Neural cell (in vitro differentiated cells): ENCODE data around the gene UNC5B. TPM values are rescaled to one million over a fixed set of nuclear protein-coding genes. Genes with fewer than 3 reads are reported as not detected.

Experiments used
- H2AFZ ChIP-seq: fragments of 200-600, 300-800 bp; sonication (generic), shearing (Covaris generic); 2 replicates; pipeline ENCODE4 v1.6.0; 2014; ENCODE audit warnings: low read depth, mild to moderate bottlenecking, antibody characterized with exemption, low read length, moderate library complexity
- H3F3A ChIP-seq: fragments of 200-600 bp; shearing (Covaris generic); 2 replicates; pipeline ENCODE4 v1.6.1; 2016; ENCODE audit warnings: mild to moderate bottlenecking, moderate library complexity, mixed read lengths, antibody characterized with exemption, low read length; ENCODE audit not compliant: insufficient read depth, poor library complexity, severe bottlenecking
- H3K27ac ChIP-seq: fragments of 200-600, 300-800 bp; sonication (generic), shearing (Covaris generic); 2 replicates; pipeline ENCODE4 v1.5.1; 2014; ENCODE audit warnings: mild to moderate bottlenecking, low read length, moderate library complexity
- H3K27me3 ChIP-seq: fragments of 300-800, 200-600 bp; sonication (generic), shearing (Covaris generic); 2 replicates; pipeline ENCODE4 v1.6.0; 2014; ENCODE audit warnings: mild to moderate bottlenecking, low read depth, low read length, moderate library complexity; ENCODE audit not compliant: insufficient read depth
- H3K36me3 ChIP-seq: fragments of 300-800, 200-600 bp; sonication (generic), shearing (Covaris generic); 2 replicates; pipeline ENCODE4 v1.5.1; 2014; ENCODE audit warnings: mild to moderate bottlenecking, antibody characterized with exemption, low read length, moderate library complexity; ENCODE audit not compliant: insufficient read depth
- H3K4me2 ChIP-seq: fragments of 300-800, 200-600 bp; sonication (generic), shearing (Covaris generic); 2 replicates; pipeline ENCODE4 v1.6.0; 2014; ENCODE audit warnings: mild to moderate bottlenecking, low read length
- H3K4me3 ChIP-seq: fragments of 300-800, 200-600 bp; sonication (generic), shearing (Covaris generic); 2 replicates; pipeline ENCODE4 v1.5.1; 2014; ENCODE audit warnings: mild to moderate bottlenecking, low read length, moderate library complexity
- H3K79me2 ChIP-seq: fragments of 200-600 bp; shearing (Covaris generic); replicated peaks from 2 replicates; pipeline ENCODE4 v1.6.0; 2014; ENCODE audit warnings: mild to moderate bottlenecking, low read length, moderate library complexity; ENCODE audit not compliant: insufficient read depth
- H3K9ac ChIP-seq: fragments of 300-800, 200-600 bp; sonication (generic), shearing (Covaris generic); 2 replicates; pipeline ENCODE4 v1.6.1; 2016; ENCODE audit warnings: mild to moderate bottlenecking, low read length, mixed read lengths
- H3K9me2 ChIP-seq: fragments of 200-600 bp; shearing (Covaris generic); 2 replicates; pipeline ENCODE4 v1.6.1; 2016; ENCODE audit warnings: mild to moderate bottlenecking, low read length, mixed read lengths; ENCODE audit not compliant: insufficient read depth
- H3K9me3 ChIP-seq: fragments of 200-600, 300-800 bp; sonication (generic), shearing (Covaris generic); 2 replicates; pipeline ENCODE4 v1.6.1; 2016; ENCODE audit warnings: mild to moderate bottlenecking, mixed run types, low read length, moderate library complexity, mixed read lengths
- H4K20me1 ChIP-seq: fragments of 200-600 bp; shearing (Covaris generic); 2 replicates; pipeline ENCODE4 v1.6.1; 2016; ENCODE audit warnings: mild to moderate bottlenecking, mixed run types; ENCODE audit not compliant: insufficient read depth
- CTCF ChIP-seq: fragments of 450-650 bp; IDR thresholded peaks from 2 replicates; pipeline ENCODE4 v1.5.1; 2014; ENCODE audit warnings: antibody characterized with exemption, mild to moderate bottlenecking, moderate library complexity; ENCODE audit not compliant: poor library complexity, severe bottlenecking
- EP300 ChIP-seq: fragments of 450-650 bp; conservative IDR thresholded peaks from 2 replicates; pipeline ENCODE4 v1.6.1; 2014; ENCODE audit warnings: antibody characterized with exemption, mild to moderate bottlenecking, moderate library complexity; ENCODE audit not compliant: poor library complexity, severe bottlenecking
- EZH2 ChIP-seq: fragments of 200-600, 300-800 bp; shearing (Covaris generic), sonication (generic); IDR thresholded peaks from 2 replicates; pipeline ENCODE4 v1.6.1; 2014; ENCODE audit warnings: antibody characterized with exemption, low read length, borderline replicate concordance, mild to moderate bottlenecking; ENCODE audit not compliant: insufficient read depth, poor library complexity, severe bottlenecking
- MXI1 ChIP-seq: fragments of 450-650 bp; conservative IDR thresholded peaks from 2 replicates; pipeline ENCODE4 v1.6.1; 2014; ENCODE audit warnings: antibody characterized with exemption, mild to moderate bottlenecking; ENCODE audit not compliant: poor library complexity, severe bottlenecking
- POLR2AphosphoS5 ChIP-seq: IDR thresholded peaks from 2 replicates; pipeline ENCODE4 v1.6.1; 2012
- RAD21 ChIP-seq: fragments of 450-650 bp; conservative IDR thresholded peaks from 2 replicates; pipeline ENCODE4 v1.6.1; 2014; ENCODE audit warnings: antibody characterized with exemption, mild to moderate bottlenecking, moderate library complexity
- REST ChIP-seq: IDR thresholded peaks from 2 replicates; pipeline ENCODE4 v1.6.1; 2012; ENCODE audit warnings: borderline replicate concordance
- SMC3 ChIP-seq: fragments of 450-650 bp; conservative IDR thresholded peaks from 2 replicates; pipeline ENCODE4 v1.6.1; 2014; ENCODE audit warnings: antibody characterized with exemption, mild to moderate bottlenecking, moderate library complexity; ENCODE audit not compliant: poor library complexity
- TAF1 ChIP-seq: IDR thresholded peaks from 2 replicates; pipeline ENCODE4 v1.6.1; 2012; ENCODE audit warnings: low read depth
- polyA plus RNA-seq: library from polyadenylated mRNA; depleted of rRNA; stranded (reverse); fragments of >200 nt; gene quantifications from 2 replicates; pipeline ENCODE4 v1.2.3, GENCODE V29; 2014

Gene UNC5B
- polyA plus RNA-seq, 1 donor from 2014 or later = 2.0 TPM

GRCh38 chr10:71211775-71212317 lies 524 bp upstream of the UNC5B start:
- H3K4me2 ChIP-seq = peak overlapping the region; percentile 59
- H3K4me3 ChIP-seq = peak overlapping the region; percentile 84
- H3K36me3 ChIP-seq = no peaks in the 10 kb centered on the region
- H3K27me3 ChIP-seq = peaks cover 48% of the 10 kb centered on the region
- H3K27ac ChIP-seq = no peak overlapping the region
- peaks cover 7% of the 10 kb centered on the region for H3F3A ChIP-seq
- peak overlapping the region; percentile 50 for H3K9ac ChIP-seq
- no peaks in the 10 kb centered on the region for H4K20me1 ChIP-seq
- TF ChIP-seq EZH2 = no peak
- no peak for TF ChIP-seq SMC3
- no peak for TF ChIP-seq TAF1
- no peak for TF ChIP-seq MXI1
- TF ChIP-seq RAD21 = no peak
- TF ChIP-seq EP300 = no peak
- TF ChIP-seq REST = no peak
- TF ChIP-seq CTCF = no peak
- no peak for TF ChIP-seq POLR2AphosphoS5
- peak overlapping the region; percentile 1 for H2AFZ ChIP-seq
- H3K9me2 ChIP-seq = no peaks in the 10 kb centered on the region
- no peaks in the 10 kb centered on the region for H3K79me2 ChIP-seq
- H3K9me3 ChIP-seq = no peaks in the 10 kb centered on the region

GRCh38 chr10:71213127-71213621 lies 804 bp downstream of the UNC5B start:
- peak overlapping the region; percentile 84 for H3K4me3 ChIP-seq
- no peaks in the 10 kb centered on the region for H3K9me3 ChIP-seq
- H3K27ac ChIP-seq = no peak overlapping the region
- no peaks in the 10 kb centered on the region for H3K9me2 ChIP-seq
- H3K9ac ChIP-seq = peak overlapping the region; percentile 55
- H2AFZ ChIP-seq = peak overlapping the region; percentile 42
- peak overlapping the region; percentile 84 for H3K4me2 ChIP-seq
- H4K20me1 ChIP-seq = no peaks in the 10 kb centered on the region
- no peaks in the 10 kb centered on the region for H3K79me2 ChIP-seq
- no peaks in the 10 kb centered on the region for H3K36me3 ChIP-seq
- H3F3A ChIP-seq = peaks cover 7% of the 10 kb centered on the region
- H3K27me3 ChIP-seq = peaks cover 58% of the 10 kb centered on the region
- TF ChIP-seq EZH2 = no peak
- TF ChIP-seq CTCF = no peak
- TF ChIP-seq POLR2AphosphoS5 = no peak
- TF ChIP-seq EP300 = no peak
- TF ChIP-seq RAD21 = no peak
- no peak for TF ChIP-seq SMC3
- TF ChIP-seq REST = no peak
- no peak for TF ChIP-seq MXI1
- no peak for TF ChIP-seq TAF1
